ENCODE results near the gene TSPAN15.
A peak's percentile ranks its signal among the peaks of the same experiment; 100 is the strongest.

The TSPAN15 gene

GRCh38 chr10:69451784-69452251 is 553 bp downstream of the TSPAN15 start:
- TF ChIP-seq, protein P1, sequence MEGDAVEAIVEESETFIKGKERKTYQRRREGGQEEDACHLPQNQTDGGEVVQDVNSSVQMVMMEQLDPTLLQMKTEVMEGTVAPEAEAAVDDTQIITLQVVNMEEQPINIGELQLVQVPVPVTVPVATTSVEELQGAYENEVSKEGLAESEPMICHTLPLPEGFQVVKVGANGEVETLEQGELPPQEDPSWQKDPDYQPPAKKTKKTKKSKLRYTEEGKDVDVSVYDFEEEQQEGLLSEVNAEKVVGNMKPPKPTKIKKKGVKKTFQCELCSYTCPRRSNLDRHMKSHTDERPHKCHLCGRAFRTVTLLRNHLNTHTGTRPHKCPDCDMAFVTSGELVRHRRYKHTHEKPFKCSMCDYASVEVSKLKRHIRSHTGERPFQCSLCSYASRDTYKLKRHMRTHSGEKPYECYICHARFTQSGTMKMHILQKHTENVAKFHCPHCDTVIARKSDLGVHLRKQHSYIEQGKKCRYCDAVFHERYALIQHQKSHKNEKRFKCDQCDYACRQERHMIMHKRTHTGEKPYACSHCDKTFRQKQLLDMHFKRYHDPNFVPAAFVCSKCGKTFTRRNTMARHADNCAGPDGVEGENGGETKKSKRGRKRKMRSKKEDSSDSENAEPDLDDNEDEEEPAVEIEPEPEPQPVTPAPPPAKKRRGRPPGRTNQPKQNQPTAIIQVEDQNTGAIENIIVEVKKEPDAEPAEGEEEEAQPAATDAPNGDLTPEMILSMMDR (conservative IDR thresholded peaks at IDR 0.05) = no peak
- peak overlapping the region; percentile 74 for H3K27ac ChIP-seq

- TF ChIP-seq, protein P1 (conservative IDR thresholded peaks at IDR 0.05) = no peak
- peak overlapping the region; percentile 74 for H3K27ac ChIP-seq
Measured at GRCh38 chr10:69452676-69453415, 1.6 kb downstream of the TSPAN15 start.

- peak overlapping the region; percentile 74 for H3K27ac ChIP-seq
- TF ChIP-seq, protein P1 (conservative IDR thresholded peaks at IDR 0.05) = no peak
Measured at GRCh38 chr10:69453795-69454194, 2.5 kb downstream of the TSPAN15 start.

DNA sequence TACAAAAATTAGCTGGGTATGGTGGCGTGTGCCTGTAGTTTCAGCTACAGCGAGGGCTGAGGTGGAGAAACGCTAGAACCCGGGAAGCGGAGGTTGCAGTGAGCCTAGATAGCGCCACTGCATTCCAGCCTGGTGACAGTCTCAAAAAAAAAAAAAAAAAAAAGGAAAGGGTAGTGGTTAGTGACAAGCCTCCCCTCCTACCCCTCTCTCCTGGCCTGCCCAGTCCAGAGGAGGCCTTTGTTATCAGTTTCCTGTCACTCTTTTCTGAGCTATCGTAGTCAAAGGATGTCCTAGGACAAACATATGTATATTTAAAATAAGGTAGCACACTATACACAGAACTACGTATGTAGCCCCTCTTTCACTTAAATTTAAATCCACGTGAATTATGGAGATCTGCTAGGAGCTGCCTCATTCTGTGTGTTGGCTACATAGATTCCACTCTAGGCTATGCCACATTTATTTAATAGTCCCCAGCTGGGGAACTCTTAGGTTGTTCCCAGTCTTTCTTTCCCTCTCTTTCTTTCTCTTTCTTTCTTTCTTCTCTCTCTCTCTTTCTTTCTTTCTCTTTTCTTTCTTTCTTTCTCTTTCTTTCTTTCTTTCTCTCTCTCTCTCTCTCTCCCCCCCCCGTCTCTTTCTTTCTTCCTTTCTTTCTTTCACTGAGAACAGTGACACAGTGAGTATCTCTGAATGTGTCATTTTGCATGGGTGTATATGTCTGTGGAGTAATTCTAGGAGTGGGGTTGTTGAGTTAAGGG is 3.9 kb downstream of the TSPAN15 start:
- H3K27ac ChIP-seq = no peak overlapping the region

GRCh38 chr10:69456880-69457693 is 5.8 kb downstream of the TSPAN15 start:
- H3K27ac ChIP-seq = peak overlapping the region; percentile 59; the same call in 1 of the 2 replicates
- TF ChIP-seq, protein P1 (conservative IDR thresholded peaks at IDR 0.05) = no peak

More for the DNA sequence above, 3.9 kb downstream of the TSPAN15 start:
- TF ChIP-seq, protein P1 (conservative IDR thresholded peaks at IDR 0.05) = no peak

DNA sequence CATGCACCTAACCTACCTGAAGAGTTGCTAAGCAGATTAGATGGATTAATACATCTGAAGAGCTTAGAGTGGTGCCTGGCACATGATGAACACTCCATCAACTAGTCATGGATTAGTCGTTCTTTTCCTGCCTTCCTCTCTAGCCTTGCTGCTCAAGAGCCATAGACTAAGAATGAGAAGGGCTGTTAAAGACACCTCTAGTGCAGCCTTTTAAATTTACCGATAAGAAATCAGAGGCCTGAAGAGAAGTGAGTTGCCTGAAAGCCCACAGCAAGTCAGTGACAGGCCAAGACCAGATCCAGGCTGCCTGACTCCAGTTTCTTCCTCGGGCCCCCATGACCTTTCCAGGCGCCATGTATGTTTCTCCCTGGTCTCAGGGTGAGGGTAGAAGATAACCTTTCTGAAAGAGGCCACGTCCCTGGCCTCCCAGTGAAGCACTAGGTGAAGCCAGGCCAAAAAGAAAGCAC is 6.5 kb downstream of the TSPAN15 start:
- TF ChIP-seq, protein P1 (conservative IDR thresholded peaks at IDR 0.05) = no peak
- peak overlapping the region; percentile 59 for H3K27ac ChIP-seq

Data from VCaP (cell line).